ENCODE measurements around the gene GLYATL3.

Gene GLYATL3

DNA sequence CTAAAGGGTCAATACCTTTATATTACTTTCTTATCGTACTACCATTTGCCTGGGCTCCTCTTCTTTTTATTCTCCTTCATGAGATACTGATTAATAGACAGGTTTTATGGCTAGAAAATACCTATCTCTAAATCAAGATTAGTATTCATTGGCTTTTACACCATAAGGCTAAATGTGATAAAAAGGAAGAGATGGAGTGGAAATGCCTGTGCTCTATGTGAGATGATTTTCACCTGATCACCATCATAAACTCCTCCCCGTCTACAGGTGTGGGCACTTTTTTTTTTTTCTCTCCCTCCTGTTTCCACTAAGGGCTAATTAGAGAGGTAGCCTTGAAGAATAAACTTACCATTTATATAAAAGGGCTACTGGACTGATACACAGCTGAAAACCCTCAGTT is at the start of gene GLYATL3:
TSS of gene GLYATL3 (plus strand) at position 301 of the 400 bp plus-strand sequence. CDS start 12,068 bp downstream, outside the sequence.
- no peak for TF ChIP-seq CTCF (IDR thresholded peaks at IDR 0.05; ENCODE audit: extremely low read depth, insufficient read depth, missing control alignments)
- in situ Hi-C loops (cut with MboI; ENCODE audit: low pct_unique_long_range_greater_than_20kb, low sequenced_read_pairs, unreplicated experiment): no loop called here
- DNase-seq (ENCODE audit: low spot score): no peak

GRCh38 chr6:49453221-49453620 is 46.5 kb upstream of the GLYATL3 start:
- in situ Hi-C loops (cut with MboI; ENCODE audit: low pct_unique_long_range_greater_than_20kb, low sequenced_read_pairs, unreplicated experiment): no loop called here
- DNase-seq (ENCODE audit: low spot score): no peak
- no peak for TF ChIP-seq CTCF (IDR thresholded peaks at IDR 0.05; ENCODE audit: extremely low read depth, insufficient read depth, missing control alignments)

GRCh38 chr6:49454787-49455709 is 44.7 kb upstream of the GLYATL3 start:
- in situ Hi-C loops (cut with MboI; ENCODE audit: low pct_unique_long_range_greater_than_20kb, low sequenced_read_pairs, unreplicated experiment): no loop called here
- DNase-seq (ENCODE audit: low spot score): no peak
- no peak for TF ChIP-seq CTCF (IDR thresholded peaks at IDR 0.05; ENCODE audit: extremely low read depth, insufficient read depth, missing control alignments)

GRCh38 chr6:49457771-49458170 is 42.0 kb upstream of the GLYATL3 start:
- in situ Hi-C loops (cut with MboI; ENCODE audit: low pct_unique_long_range_greater_than_20kb, low sequenced_read_pairs, unreplicated experiment): no loop called here
- no peak for DNase-seq (ENCODE audit: low spot score)
- no peak for TF ChIP-seq CTCF (IDR thresholded peaks at IDR 0.05; ENCODE audit: extremely low read depth, insufficient read depth, missing control alignments)

DNA sequence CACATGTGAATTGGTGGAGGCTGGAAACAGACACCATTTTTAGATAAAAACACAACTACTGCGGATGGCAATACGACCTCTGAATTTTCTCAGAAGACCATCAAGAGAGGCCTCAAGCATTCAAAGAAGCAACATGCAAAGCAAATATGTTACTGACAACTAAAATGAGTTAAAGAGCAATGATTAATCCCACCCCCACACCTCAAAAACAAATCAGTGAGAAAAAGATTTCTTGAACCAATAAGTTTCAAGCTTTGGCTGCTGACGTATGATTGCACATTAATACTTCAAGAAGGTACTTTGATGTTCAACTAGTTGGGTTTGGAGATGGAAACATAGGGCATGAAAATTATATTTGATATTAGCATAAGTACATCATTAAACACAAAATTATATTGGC is 37.7 kb upstream of the GLYATL3 start:
- in situ Hi-C loops (cut with MboI; ENCODE audit: low pct_unique_long_range_greater_than_20kb, low sequenced_read_pairs, unreplicated experiment): no loop called here
- no peak for TF ChIP-seq CTCF (IDR thresholded peaks at IDR 0.05; ENCODE audit: extremely low read depth, insufficient read depth, missing control alignments)
- DNase-seq (ENCODE audit: low spot score): no peak

DNA sequence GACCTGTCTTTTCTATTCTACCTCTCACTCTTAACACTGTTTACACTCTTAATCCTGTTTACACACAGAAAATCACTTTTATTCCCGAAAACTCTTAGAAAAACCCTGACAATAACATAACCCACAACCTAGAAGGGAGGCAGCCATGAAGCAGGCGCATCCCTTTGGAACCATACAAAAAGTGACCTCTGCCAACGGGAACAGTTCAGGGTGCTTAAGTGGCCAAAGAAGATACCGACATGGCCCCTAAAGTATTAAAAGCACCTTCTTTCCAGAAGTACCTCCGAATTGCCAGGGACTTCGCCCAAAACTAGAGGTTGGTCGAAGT is 37.2 kb upstream of the GLYATL3 start:
- no peak for DNase-seq (ENCODE audit: low spot score)
- no peak for TF ChIP-seq CTCF (IDR thresholded peaks at IDR 0.05; ENCODE audit: extremely low read depth, insufficient read depth, missing control alignments)
- in situ Hi-C loops (cut with MboI; ENCODE audit: low pct_unique_long_range_greater_than_20kb, low sequenced_read_pairs, unreplicated experiment): no loop called here
